BLaER1 (cell line): Measurements from ENCODE around the gene ARHGEF39.

Experiments
- H3K27ac ChIP-seq: shearing (Covaris generic); formaldehyde crosslinking; 2 replicates; pipeline ENCODE4 v1.8.1; 2022
- H3K27me3 ChIP-seq: shearing (Covaris generic); formaldehyde crosslinking; 2 replicates; pipeline ENCODE4 v1.8.1; 2022
- H3K36me3 ChIP-seq: shearing (Covaris generic); formaldehyde crosslinking; 2 replicates; pipeline ENCODE4 v1.8.1; 2022
- H3K4me1 ChIP-seq: shearing (Covaris generic); formaldehyde crosslinking; 2 replicates; pipeline ENCODE4 v1.8.1; 2022
- H3K4me2 ChIP-seq: shearing (Covaris generic); formaldehyde crosslinking; 2 replicates; pipeline ENCODE4 v1.8.1; 2022
- H3K4me3 ChIP-seq: shearing (Covaris generic); formaldehyde crosslinking; 2 replicates; pipeline ENCODE4 v1.8.1; 2022
- H3K9ac ChIP-seq: shearing (Covaris generic); formaldehyde crosslinking; 2 replicates; pipeline ENCODE4 v1.8.1; 2022
- H3K9me3 ChIP-seq: shearing (Covaris generic); formaldehyde crosslinking; 2 replicates; pipeline ENCODE4 v1.8.1; 2022
- H4K20me1 ChIP-seq: shearing (Covaris generic); formaldehyde crosslinking; 2 replicates; pipeline ENCODE4 v1.8.1; 2022
- Cebpa-rat ChIP-seq: shearing (Covaris generic); IDR thresholded peaks from 2 replicates; pipeline ENCODE4 v1.8.1; 2022

Gene ARHGEF39

GRCh38 chr9:35666045-35666444 is 1.1 kb upstream of the ARHGEF39 start:
- peaks cover 2% of the 10 kb centered on the region for H3K36me3 ChIP-seq
- H3K9ac ChIP-seq, result no peak overlapping the region
- H3K4me1 ChIP-seq, result peaks cover 64% of the 10 kb centered on the region
- no peaks in the 10 kb centered on the region for H3K27me3 ChIP-seq
- no peak for TF ChIP-seq Cebpa-rat
- no peaks in the 10 kb centered on the region for H3K9me3 ChIP-seq
- H3K4me2 ChIP-seq, result peak overlapping the region; percentile 94
- no peaks in the 10 kb centered on the region for H4K20me1 ChIP-seq
- H3K27ac ChIP-seq, result 0 out of 2 replicates have a peak overlapping the region, but pooled peaks have one; percentile 77
- H3K4me3 ChIP-seq, result peak overlapping the region; percentile 70; the same call in 1 of the 2 replicates

- Histone ChIP-seq H3K4me1 (peaks cover 70% of the 10 kb centered on the region), H3K9me3 (no peaks in the 10 kb centered on the region), H4K20me1 (no peaks in the 10 kb centered on the region), H3K36me3 (peaks cover 8% of the 10 kb centered on the region), H3K4me3 (peak overlapping the region; percentile 70), H3K4me2 (peak overlapping the region; percentile 94), H3K27me3 (no peaks in the 10 kb centered on the region), H3K9ac (peak overlapping the region; percentile 72), H3K27ac (peak overlapping the region; percentile 77)
- no peak for TF ChIP-seq Cebpa-rat
Observed at GRCh38 chr9:35665471-35665818, 450 bp upstream of the ARHGEF39 start.

GRCh38 chr9:35662437-35662836 is 2.6 kb downstream of the ARHGEF39 start:
- Histone ChIP-seq H3K36me3 (peaks cover 11% of the 10 kb centered on the region), H4K20me1 (no peaks in the 10 kb centered on the region), H3K4me3 (peak overlapping the region; percentile 32), H3K4me2 (peak overlapping the region; percentile 94), H3K9ac (peak overlapping the region; percentile 67; the same call in 1 of the 2 replicates), H3K9me3 (no peaks in the 10 kb centered on the region), H3K4me1 (peaks cover 90% of the 10 kb centered on the region), H3K27me3 (no peaks in the 10 kb centered on the region), H3K27ac (peak overlapping the region; percentile 77)
- no peak for TF ChIP-seq Cebpa-rat

DNA sequence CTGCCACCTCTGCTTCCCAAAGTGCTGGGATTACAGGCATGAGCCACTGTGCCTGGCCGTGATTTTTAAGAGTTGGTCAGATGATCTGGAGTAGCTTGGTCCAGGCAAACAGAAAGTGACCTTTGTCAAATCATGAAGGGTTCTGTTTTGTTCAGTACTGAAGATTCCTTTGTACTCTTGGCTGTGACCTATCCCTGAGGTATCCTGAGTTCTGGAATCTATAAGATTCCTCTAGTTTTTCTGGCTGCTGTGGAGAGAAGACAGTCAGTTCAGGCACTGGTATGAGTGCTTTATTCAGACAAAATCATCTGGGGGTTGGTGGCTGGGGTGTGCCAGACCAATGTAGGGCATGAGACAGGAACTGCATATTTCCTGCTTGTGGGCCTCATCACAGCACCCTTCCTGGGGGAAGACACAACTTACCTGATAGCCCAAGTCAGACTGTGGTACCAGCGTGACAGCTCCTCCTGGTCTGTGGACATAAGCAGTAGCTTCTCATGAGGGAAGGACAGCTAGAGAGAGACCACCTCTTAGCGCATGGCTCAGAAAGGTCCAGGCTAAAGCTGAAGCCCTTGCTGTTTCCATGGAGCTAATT is 3.1 kb downstream of the ARHGEF39 start:
- TF ChIP-seq Cebpa-rat, result no peak

GRCh38 chr9:35660966-35661415 is 4.0 kb downstream of the ARHGEF39 start:
- Histone ChIP-seq H3K4me3 (peak overlapping the region; percentile 75; the same call in 1 of the 2 replicates), H4K20me1 (no peaks in the 10 kb centered on the region), H3K27ac (peak overlapping the region; percentile 77), H3K9me3 (no peaks in the 10 kb centered on the region), H3K9ac (peak overlapping the region; percentile 92), H3K27me3 (no peaks in the 10 kb centered on the region), H3K4me2 (peak overlapping the region; percentile 94), H3K4me1 (peaks cover 89% of the 10 kb centered on the region), H3K36me3 (peaks cover 11% of the 10 kb centered on the region)
- TF ChIP-seq Cebpa-rat, result no peak

More for the DNA sequence above, 3.1 kb downstream of the ARHGEF39 start:
- no peaks in the 10 kb centered on the region for H3K27me3 ChIP-seq
- no peaks in the 10 kb centered on the region for H3K9me3 ChIP-seq
- H3K9ac ChIP-seq, result peak overlapping the region; percentile 67
- H3K4me2 ChIP-seq, result peak overlapping the region; percentile 94
- peaks cover 11% of the 10 kb centered on the region for H3K36me3 ChIP-seq
- peak overlapping the region; percentile 32 for H3K4me3 ChIP-seq
- H3K27ac ChIP-seq, result peak overlapping the region; percentile 77
- H3K4me1 ChIP-seq, result peaks cover 90% of the 10 kb centered on the region
- H4K20me1 ChIP-seq, result no peaks in the 10 kb centered on the region

- Histone ChIP-seq H4K20me1 (no peaks in the 10 kb centered on the region), H3K9ac (peak overlapping the region; percentile 92), H3K27me3 (no peaks in the 10 kb centered on the region), H3K4me3 (peak overlapping the region; percentile 75), H3K27ac (peak overlapping the region; percentile 98; the same call in 1 of the 2 replicates), H3K4me1 (peaks cover 79% of the 10 kb centered on the region), H3K4me2 (peak overlapping the region; percentile 94), H3K36me3 (peaks cover 11% of the 10 kb centered on the region), H3K9me3 (no peaks in the 10 kb centered on the region)
- no peak for TF ChIP-seq Cebpa-rat
Observed at GRCh38 chr9:35659340-35659739, 5.7 kb downstream of the ARHGEF39 start.

DNA sequence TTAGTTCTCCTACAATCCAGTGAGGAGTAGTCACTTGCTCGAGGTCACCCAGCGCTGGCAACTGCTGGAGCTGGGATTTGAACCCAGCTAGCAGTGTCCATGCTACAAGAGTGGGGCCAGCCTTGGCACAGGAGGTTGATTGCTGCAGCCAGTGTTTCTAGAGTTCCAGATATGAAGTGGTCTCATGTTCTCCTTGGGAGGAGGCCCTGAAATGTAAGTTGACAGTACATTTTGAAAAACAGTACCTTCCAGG is 6.1 kb downstream of the ARHGEF39 start:
- Histone ChIP-seq H3K27me3 (no peaks in the 10 kb centered on the region), H3K9ac (peak overlapping the region; percentile 92), H3K4me2 (peak overlapping the region; percentile 94), H3K27ac (peak overlapping the region; percentile 98), H3K4me1 (peaks cover 79% of the 10 kb centered on the region), H3K36me3 (peaks cover 11% of the 10 kb centered on the region), H3K4me3 (peak overlapping the region; percentile 75), H4K20me1 (no peaks in the 10 kb centered on the region), H3K9me3 (no peaks in the 10 kb centered on the region)
- no peak for TF ChIP-seq Cebpa-rat

DNA sequence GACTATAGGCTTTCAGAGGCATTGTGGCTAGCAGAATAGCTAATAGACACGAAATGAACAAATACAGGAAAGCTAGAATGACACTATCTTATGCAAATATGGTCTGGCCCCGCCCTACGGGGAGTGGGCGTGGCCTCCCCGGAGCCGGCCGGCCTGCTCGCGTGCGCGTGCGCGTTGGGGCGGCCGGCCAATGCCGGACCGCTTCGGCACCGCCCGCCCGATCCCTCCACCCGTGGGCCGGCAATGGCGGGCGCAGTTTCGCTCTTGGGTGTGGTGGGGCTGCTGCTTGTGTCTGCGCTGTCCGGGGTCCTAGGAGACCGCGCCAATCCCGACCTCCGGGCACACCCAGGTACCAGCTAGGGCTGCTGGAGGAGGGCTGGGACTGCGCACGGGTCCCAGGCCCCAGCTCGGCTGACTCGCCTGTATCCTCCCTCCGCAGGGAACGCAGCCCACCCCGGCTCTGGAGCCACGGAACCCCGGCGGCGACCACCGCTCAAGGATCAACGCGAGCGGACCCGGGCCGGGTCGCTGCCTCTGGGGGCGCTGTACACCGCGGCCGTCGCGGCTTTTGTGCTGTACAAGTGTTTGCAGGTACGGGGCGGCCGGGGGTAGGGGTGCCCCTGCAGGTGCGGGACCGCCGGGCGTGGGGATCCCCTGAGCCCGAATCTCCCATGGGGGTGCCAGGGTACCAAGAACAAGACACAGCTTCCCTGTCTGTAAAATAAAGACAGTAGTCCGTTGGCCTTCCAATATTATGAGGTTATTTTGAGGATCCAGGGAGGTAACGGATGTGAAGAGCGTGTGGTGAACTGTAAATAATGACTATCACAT is 6.6 kb downstream of the ARHGEF39 start, which contains the start of gene CCDC107:
Gene CCDC107 (plus strand): TSS at position 156 of the 831 bp plus-strand sequence. CDS start 88 bp downstream, at position 244.
- Histone ChIP-seq H3K4me2 (peak within 1 kb of the TSS; percentile 94), H3K27ac (peak within 1 kb of the TSS; percentile 98), H3K36me3 (peaks cover 11% of the 10 kb centered on the region), H3K27me3 (no peaks in the 10 kb centered on the region), H3K9me3 (no peaks in the 10 kb centered on the region), H3K9ac (peak within 1 kb of the TSS; percentile 92), H3K4me1 (peaks cover 75% of the 10 kb centered on the region), H3K4me3 (peak within 1 kb of the TSS; percentile 75), H4K20me1 (no peaks in the 10 kb centered on the region)
- TF ChIP-seq Cebpa-rat, result no peak

DNA sequence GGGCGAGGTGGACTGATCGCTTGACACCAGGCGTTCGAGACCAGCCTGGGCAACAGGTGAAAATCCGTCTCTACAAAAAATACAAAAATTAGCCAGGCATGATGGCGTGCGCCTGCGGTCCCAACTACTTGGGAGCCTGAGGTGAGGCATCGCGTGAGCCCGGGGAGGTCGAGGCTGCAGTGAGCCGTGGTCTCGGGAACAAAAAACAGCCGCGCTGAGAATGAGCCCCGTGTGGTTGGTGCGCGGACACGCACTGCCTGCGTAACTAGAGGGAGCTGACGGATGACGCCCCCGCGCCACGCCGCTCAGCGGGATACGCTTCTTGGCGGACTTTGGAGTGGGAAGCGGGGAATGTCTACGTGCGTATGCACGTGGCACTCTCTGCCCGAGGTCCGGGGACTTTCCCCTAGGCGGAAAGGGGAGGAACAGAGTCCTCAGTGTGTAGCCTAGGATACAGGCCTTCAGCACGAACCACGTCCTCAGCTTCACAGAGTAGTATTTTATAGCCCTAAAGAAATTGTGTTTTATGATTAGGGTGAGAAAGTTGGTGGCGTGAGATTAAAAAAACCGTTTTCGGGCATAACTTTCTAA is 7.4 kb downstream of the ARHGEF39 start, which contains the start of gene RMRP:
Gene RMRP (minus strand): TSS at position 474 of the 591 bp plus-strand sequence.
- Histone ChIP-seq H4K20me1 (no peaks in the 10 kb centered on the region), H3K4me1 (peaks cover 71% of the 10 kb centered on the region), H3K4me3 (peak within 1 kb of the TSS; percentile 75), H3K9me3 (no peaks in the 10 kb centered on the region), H3K9ac (peak within 1 kb of the TSS; percentile 92), H3K27me3 (no peaks in the 10 kb centered on the region), H3K27ac (peak within 1 kb of the TSS; percentile 98), H3K4me2 (peak within 1 kb of the TSS; percentile 94), H3K36me3 (peaks cover 11% of the 10 kb centered on the region)
- no peak for TF ChIP-seq Cebpa-rat
